CD4-positive, alpha-beta T cell treated with Interleukin-6 at 100 ng/mL for 8 hours (primary cell): ENCODE data around the gene SATB1.
"Not testable (repeated sequence)": the region's sequence is repeated elsewhere in the genome, so short reads cannot be mapped to it uniquely, and the experiment has no call there.

ENCODE experiments used
- DNase-seq: peaks from one replicate; pipeline ENCODE4 v3.0.0-alpha.2; 2020; ENCODE audit warnings: mixed read lengths, low spot score

Gene SATB1

GRCh38 chr3:18351823-18352744 is 73.1 kb downstream of the SATB1 start:
- DNase-seq, result no peak

- no peak for DNase-seq
These were observed 74.0 kb downstream of the SATB1 start for GRCh38 chr3:18351069-18351628.

GRCh38 chr3:18349197-18349798 is 75.8 kb downstream of the SATB1 start:
- DNase-seq, result no peak

GRCh38 chr3:18346097-18346496 is 79.0 kb downstream of the SATB1 start:
- DNase-seq, result no peak

GRCh38 chr3:18345015-18345367 is 80.1 kb downstream of the SATB1 start:
- DNase-seq, result no peak

- DNase-seq, result no peak
These were observed 80.7 kb downstream of the SATB1 start for GRCh38 chr3:18344306-18345014.

GRCh38 chr3:18343809-18344208 is 81.3 kb downstream of the SATB1 start:
- DNase-seq, result no peak

GRCh38 chr3:18338827-18339514 is 86.2 kb downstream of the SATB1 start:
- no peak for DNase-seq

GRCh38 chr3:18337231-18337630 is 87.9 kb downstream of the SATB1 start:
- no peak for DNase-seq

- no peak for DNase-seq
These were observed 90.1 kb downstream of the SATB1 start for GRCh38 chr3:18334837-18335601.

- DNase-seq, result not testable (repeated sequence)
These were observed 94.2 kb downstream of the SATB1 start for GRCh38 chr3:18330772-18331441.

GRCh38 chr3:18308096-18308650 is 117.0 kb downstream of the SATB1 start:
- DNase-seq, result no peak

GRCh38 chr3:18307529-18307928 is 117.6 kb downstream of the SATB1 start:
- no peak for DNase-seq

GRCh38 chr3:18302517-18302916 is 122.6 kb downstream of the SATB1 start:
- no peak for DNase-seq

- no peak for DNase-seq
These were observed 123.4 kb downstream of the SATB1 start for GRCh38 chr3:18301781-18302180.

- DNase-seq, result no peak
These were observed 124.2 kb downstream of the SATB1 start for GRCh38 chr3:18300916-18301315.

- DNase-seq, result no peak
These were observed 128.0 kb downstream of the SATB1 start for GRCh38 chr3:18297126-18297525.
